ENCODE measurements around the gene LAPTM5. TPM values are rescaled to one million over a fixed set of nuclear protein-coding genes. Genes with fewer than 3 reads are reported as not detected.

LAPTM5 gene
- total RNA-seq, 1 experiment from 2014 or later, result 0.30 TPM

GRCh38 chr1:30742300-30742962, 15.1 kb downstream of the LAPTM5 start:
- Histone ChIP-seq H3K27me3 (no peaks in the 10 kb centered on the region), H3K4me3 (no peak overlapping the region), H3K36me3 (no peaks in the 10 kb centered on the region), H3K9me3 (no peaks in the 10 kb centered on the region)
- no peak for DNase-seq

GRCh38 chr1:30741239-30741894, 16.2 kb downstream of the LAPTM5 start:
- Histone ChIP-seq H3K4me3 (no peak overlapping the region), H3K27me3 (no peaks in the 10 kb centered on the region), H3K36me3 (no peaks in the 10 kb centered on the region), H3K9me3 (no peaks in the 10 kb centered on the region)
- DNase-seq, result no peak

- no peaks in the 10 kb centered on the region for H3K27me3 ChIP-seq
- H3K4me3 ChIP-seq, result no peak overlapping the region
- H3K9me3 ChIP-seq, result no peaks in the 10 kb centered on the region
- DNase-seq, result no peak
- no peaks in the 10 kb centered on the region for H3K36me3 ChIP-seq
Measured at GRCh38 chr1:30740251-30741238, 17.0 kb downstream of the LAPTM5 start.

- no peak for DNase-seq
- no peaks in the 10 kb centered on the region for H3K27me3 ChIP-seq
- H3K9me3 ChIP-seq, result no peaks in the 10 kb centered on the region
- H3K4me3 ChIP-seq, result no peak overlapping the region
- H3K36me3 ChIP-seq, result no peaks in the 10 kb centered on the region
Measured at GRCh38 chr1:30739601-30740000, 18.0 kb downstream of the LAPTM5 start.

- Histone ChIP-seq H3K9me3 (no peaks in the 10 kb centered on the region), H3K27me3 (no peaks in the 10 kb centered on the region), H3K4me3 (no peak overlapping the region), H3K36me3 (no peaks in the 10 kb centered on the region)
- no peak for DNase-seq
Measured at GRCh38 chr1:30738715-30739559, 18.6 kb downstream of the LAPTM5 start.

GRCh38 chr1:30738040-30738714, 19.4 kb downstream of the LAPTM5 start:
- Histone ChIP-seq H3K27me3 (no peaks in the 10 kb centered on the region), H3K9me3 (no peaks in the 10 kb centered on the region)
- DNase-seq, result no peak

GRCh38 chr1:30737357-30738039, 20.1 kb downstream of the LAPTM5 start:
- no peak for DNase-seq
- H3K27me3 ChIP-seq, result no peaks in the 10 kb centered on the region
- H3K4me3 ChIP-seq, result no peak overlapping the region
- H3K9me3 ChIP-seq, result no peaks in the 10 kb centered on the region
- no peaks in the 10 kb centered on the region for H3K36me3 ChIP-seq

More at GRCh38 chr1:30738040-30738714, 19.4 kb downstream of the LAPTM5 start:
- Histone ChIP-seq H3K4me3 (no peak overlapping the region), H3K36me3 (no peaks in the 10 kb centered on the region)

GRCh38 chr1:30735668-30736498, 21.7 kb downstream of the LAPTM5 start:
- H3K9me3 ChIP-seq, result no peaks in the 10 kb centered on the region
- H3K4me3 ChIP-seq, result no peak overlapping the region
- H3K27me3 ChIP-seq, result no peaks in the 10 kb centered on the region
- H3K36me3 ChIP-seq, result no peaks in the 10 kb centered on the region
- DNase-seq, result no peak

- DNase-seq, result no peak
- no peak overlapping the region for H3K4me3 ChIP-seq
Measured at GRCh38 chr1:30735124-30735523, 22.4 kb downstream of the LAPTM5 start.

GRCh38 chr1:30734580-30734979, 23.0 kb downstream of the LAPTM5 start:
- H3K36me3 ChIP-seq, result no peaks in the 10 kb centered on the region
- H3K9me3 ChIP-seq, result no peaks in the 10 kb centered on the region
- H3K4me3 ChIP-seq, result no peak overlapping the region
- no peaks in the 10 kb centered on the region for H3K27me3 ChIP-seq
- no peak for DNase-seq

More at GRCh38 chr1:30735124-30735523, 22.4 kb downstream of the LAPTM5 start:
- H3K36me3 ChIP-seq, result no peaks in the 10 kb centered on the region
- H3K27me3 ChIP-seq, result no peaks in the 10 kb centered on the region
- no peaks in the 10 kb centered on the region for H3K9me3 ChIP-seq

GRCh38 chr1:30734106-30734505, 23.5 kb downstream of the LAPTM5 start:
- no peaks in the 10 kb centered on the region for H3K9me3 ChIP-seq
- DNase-seq, result no peak
- H3K36me3 ChIP-seq, result no peaks in the 10 kb centered on the region
- no peaks in the 10 kb centered on the region for H3K27me3 ChIP-seq
- H3K4me3 ChIP-seq, result no peak overlapping the region

- no peaks in the 10 kb centered on the region for H3K36me3 ChIP-seq
- H3K9me3 ChIP-seq, result no peaks in the 10 kb centered on the region
- no peak overlapping the region for H3K4me3 ChIP-seq
- DNase-seq, result no peak
- H3K27me3 ChIP-seq, result no peaks in the 10 kb centered on the region
Measured at GRCh38 chr1:30733493-30733892, 24.1 kb downstream of the LAPTM5 start.

- H3K36me3 ChIP-seq, result no peaks in the 10 kb centered on the region
- DNase-seq, result no peak
- H3K27me3 ChIP-seq, result no peaks in the 10 kb centered on the region
- H3K4me3 ChIP-seq, result no peak overlapping the region
- H3K9me3 ChIP-seq, result no peaks in the 10 kb centered on the region
Measured at GRCh38 chr1:30732277-30732996, 25.1 kb downstream of the LAPTM5 start.

GRCh38 chr1:30731806-30732276, 25.7 kb downstream of the LAPTM5 start:
- Histone ChIP-seq H3K27me3 (no peaks in the 10 kb centered on the region), H3K36me3 (no peaks in the 10 kb centered on the region)
- no peak for DNase-seq

More at GRCh38 chr1:30731806-30732276, 25.7 kb downstream of the LAPTM5 start:
- no peak overlapping the region for H3K4me3 ChIP-seq
- no peaks in the 10 kb centered on the region for H3K9me3 ChIP-seq
